ENCODE results near the gene ISY1. TPM values are rescaled to one million over a fixed set of nuclear protein-coding genes. Genes with fewer than 3 reads are reported as not detected.

The ISY1 gene
- 13.9 and 17.4 TPM in 2 replicates for total RNA-seq

DNA sequence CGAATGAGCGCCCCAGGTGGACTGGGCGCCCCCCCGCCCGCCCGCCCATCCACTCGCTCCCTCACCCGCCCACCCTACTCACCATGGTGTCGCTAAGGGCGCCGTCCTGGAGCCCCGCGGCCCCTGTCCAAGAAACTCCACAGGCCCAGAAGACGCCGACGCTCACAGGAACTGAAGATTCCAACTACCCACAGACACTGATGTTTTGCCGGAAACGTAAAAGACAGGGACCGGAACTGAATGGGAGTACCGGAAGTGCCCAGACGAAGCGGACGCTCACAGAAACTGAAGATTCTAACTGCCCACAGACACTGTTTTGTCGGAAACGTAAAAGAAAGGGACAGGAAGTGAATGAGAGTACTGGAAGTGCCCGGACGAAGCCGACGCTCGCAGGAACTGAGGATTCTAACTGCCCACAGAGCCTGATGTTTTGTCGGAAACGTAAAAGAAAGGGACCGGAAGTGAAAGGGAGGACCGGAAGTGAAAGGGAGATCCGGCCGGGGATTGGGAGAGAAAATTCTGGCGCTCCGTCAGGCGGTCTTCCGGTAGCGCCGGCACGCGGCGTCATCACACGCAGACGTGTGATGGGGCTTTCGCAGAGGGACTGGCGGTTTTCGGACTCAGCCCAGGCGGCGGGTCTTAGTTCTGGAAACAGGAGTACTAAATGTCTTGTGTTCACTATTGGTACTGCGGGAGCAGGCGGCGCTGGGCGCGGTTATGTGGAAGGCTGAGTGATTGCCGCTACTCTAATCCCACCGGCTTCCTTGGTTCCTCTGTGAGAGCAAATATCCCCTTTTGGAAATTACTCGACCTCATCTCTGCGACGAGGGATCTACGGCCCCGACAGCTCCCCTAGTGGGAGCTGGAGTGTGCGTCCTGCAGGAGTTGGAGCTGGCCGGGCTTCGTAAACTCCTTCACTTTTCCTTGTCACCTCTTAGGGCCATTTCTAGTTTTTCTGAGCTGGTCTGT lies at the start of gene ISY1:
TSS of gene ISY1 (minus strand) at position 173 of the 969 bp plus-strand sequence. CDS start at position 85, 88 bp downstream.

DNA sequence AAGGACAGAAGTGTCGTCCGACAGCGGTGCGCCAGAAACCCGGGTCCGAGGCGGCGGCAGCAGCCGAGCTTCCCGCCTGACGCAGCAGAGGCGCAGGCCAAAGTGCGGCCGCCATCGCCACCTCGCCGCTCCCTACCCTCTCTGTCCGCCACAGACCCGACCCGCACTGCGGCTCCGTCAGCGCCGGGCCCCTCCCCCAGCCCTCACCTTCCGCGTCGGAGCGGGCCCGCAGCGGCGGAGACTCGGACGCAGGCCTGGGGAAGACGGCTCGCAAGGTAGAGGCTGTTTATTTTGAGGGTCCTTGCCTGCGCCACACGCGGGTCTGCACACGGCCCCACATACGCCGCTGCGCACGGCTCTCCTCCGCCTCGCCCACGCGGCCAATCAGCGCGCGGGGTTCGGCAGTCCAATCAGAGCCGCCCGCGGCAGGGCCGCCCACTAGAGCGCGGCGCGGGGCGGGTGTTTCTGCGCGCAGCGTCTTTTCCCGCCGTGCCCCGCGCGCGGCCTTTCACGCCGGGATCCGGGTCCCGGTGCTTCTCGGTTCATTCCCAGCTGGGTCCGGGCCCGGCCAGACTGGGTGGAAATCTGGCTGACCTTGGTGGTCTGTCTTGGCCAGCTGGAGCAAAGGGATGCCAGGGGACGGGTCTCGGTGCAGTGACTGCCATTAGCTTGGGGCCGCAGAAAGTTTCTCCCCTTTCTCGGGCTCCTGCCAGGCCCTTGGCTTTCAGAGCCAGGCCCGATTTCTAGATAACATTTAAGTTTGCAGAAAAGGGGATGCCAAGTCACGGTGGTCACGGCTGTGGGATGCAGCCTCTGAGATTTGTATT lies 22.9 kb upstream of the ISY1 start, which contains the start of gene CNBP:
TSS of gene CNBP (minus strand) at position 328 of the 827 bp plus-strand sequence. CDS start 12,139 bp downstream, outside the sequence.

DNA sequence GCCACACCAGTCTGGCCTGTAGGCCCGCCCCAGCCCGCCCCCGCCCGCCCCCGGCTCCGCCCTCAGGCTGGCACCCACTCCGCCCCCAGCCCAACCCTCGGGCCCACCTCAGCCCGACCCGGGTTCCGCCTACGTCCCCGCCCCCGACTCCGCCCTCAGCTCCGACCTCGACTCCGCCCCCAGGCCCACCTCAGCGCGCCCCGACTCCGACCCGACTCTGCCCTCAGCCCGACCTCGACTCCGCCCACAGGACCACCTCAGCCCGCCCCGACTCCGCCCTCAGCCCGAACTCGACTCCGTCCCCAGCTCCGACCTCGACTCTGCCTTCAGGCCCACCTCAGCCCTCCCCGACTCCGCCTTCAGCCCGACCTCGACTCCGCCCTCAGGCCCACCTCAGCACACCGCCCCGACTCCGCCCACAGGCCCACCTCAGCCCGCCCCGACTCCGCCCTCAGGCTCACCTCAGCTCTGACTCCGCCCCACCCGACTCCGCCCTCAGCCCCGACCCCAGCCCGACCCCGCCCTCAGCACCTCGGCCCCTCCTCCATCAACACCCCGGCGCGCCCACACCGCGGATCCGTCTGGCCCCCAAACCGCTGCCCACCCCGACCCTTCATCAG lies 39.0 kb downstream of the ISY1 start, which contains the start of gene RAB43:
TSS of gene RAB43 (minus strand) at position 13 of the 620 bp plus-strand sequence. CDS start 315 bp downstream, outside the sequence.

Other genes starting within 250 kb of the ISY1 start
- not detected in 2 replicates for gene CFAP92, start 167.0 kb downstream of the ISY1 start, total RNA-seq
- not detected in 2 replicates for gene EFCC1, start 159.8 kb downstream of the ISY1 start, total RNA-seq
- not detected in 2 replicates for gene GP9, start 100.3 kb downstream of the ISY1 start, total RNA-seq
- 21.0 and 28.6 TPM in 2 replicates for gene RAB43, start 39.3 kb downstream of the ISY1 start, total RNA-seq
- gene CNBP, start 22.8 kb upstream of the ISY1 start, total RNA-seq = 169 and 232 TPM in 2 replicates
- gene COPG1, start 88.5 kb upstream of the ISY1 start, total RNA-seq = 142 and 172 TPM in 2 replicates
- 24.3 and 31.6 TPM in 2 replicates for gene HMCES, start 117.8 kb upstream of the ISY1 start, total RNA-seq

Data from mesangial cell (primary cell).